Activated gamma-delta T cell treated with Interleukin-2 at 50 U/mL for 16 hours (primary cell): Measurements from ENCODE around the gene TPST2.
A peak's percentile ranks its signal among the peaks of the same experiment; 100 is the strongest.
"Not testable (repeated sequence)": the region's sequence is repeated elsewhere in the genome, so short reads cannot be mapped to it uniquely, and the experiment has no call there.

Experiments
- DNase-seq: peaks from one replicate; pipeline ENCODE4 v3.0.0-alpha.2; 2020

TPST2 gene

DNA sequence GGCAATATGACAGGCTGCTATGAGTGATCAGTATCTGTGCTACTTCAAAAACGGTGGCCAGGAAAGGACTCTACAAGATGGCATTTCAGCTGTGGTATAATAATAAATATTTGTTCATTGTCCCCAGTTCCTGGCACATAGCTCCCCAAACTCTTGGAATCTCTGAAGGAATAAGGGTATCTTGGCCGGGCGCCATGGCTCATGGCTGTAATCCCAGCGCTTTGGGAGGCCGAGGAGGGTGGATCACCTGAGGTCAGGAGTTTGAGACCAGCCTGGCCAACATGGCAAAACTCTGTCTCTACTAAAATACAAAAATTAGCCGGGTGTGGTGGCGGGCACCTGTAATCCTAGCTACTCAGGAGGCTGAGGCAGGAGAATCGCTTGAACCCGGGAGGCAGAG lies 61.4 kb downstream of the TPST2 start:
- not testable (repeated sequence) for DNase-seq

DNA sequence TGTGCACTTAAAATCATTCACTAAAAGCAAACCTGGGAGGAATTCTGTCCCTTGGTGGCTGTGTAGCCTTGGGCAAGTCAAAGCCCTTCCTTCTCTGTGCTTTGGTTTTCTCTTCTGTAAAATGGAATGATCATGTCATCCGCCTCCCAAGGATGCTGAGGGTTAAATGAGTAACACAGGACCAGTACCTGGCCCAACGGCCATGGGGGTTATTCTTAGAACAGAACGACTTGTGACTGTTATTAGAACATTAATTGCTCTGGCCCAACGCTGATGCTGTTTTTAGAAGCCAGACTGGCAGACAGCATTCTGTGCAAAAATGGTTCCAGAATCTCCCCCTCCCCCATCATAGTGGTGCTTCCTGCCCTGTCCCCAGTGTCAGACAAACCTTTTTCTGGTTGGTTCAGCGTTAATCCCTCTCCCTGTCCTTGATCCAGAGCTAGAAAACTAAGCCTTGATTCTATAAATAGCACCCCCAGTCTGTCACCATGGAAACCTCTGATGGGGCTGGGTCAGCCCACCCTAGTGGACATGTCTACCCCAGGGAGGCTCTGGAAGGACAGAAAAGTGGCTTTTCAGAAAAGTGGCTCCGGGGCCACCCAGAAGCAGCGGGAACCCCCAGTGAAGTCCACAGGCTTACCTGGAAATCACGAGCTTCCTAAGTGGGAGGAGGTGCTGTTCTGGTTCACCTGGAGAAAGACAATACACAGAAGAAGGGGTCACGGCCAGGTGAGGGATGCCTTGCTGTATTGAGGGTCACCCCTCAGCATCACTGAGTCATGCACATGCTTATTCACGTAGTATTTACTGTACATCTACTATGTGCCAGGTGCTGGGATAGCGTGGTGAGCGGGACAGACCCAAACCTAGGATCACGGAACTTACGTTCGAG lies 62.1 kb downstream of the TPST2 start:
- DNase-seq, result no peak

GRCh38 chr22:26527167-26527566 lies 62.8 kb downstream of the TPST2 start:
- no peak for DNase-seq

DNA sequence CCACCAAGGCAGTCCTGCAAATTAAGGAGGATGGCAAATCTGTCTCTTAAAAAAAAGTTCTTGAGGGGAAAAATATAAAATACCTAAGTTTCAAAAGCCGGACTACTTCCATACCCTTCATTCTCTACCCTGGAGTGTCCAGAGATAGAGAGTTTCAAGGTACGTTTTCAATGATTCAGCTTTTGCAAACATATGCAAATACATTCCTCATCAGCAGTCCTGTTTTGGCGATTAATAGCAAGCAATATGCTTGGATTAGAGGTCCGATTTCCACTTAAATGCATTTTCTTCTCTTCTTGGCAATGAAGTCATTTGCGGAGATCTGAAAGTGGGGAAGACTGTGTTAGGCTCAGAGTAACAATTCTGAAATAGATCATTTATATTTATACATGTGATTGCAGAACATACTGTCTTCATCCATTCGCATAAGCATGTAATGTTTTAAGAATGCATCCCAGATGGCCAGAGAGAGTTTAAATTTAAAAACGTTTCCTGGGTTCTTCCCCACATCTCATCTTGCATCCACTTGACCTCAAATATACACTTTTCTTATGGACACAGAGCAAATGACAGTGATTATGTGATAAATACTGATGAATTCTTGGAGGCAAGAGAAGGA lies 63.9 kb downstream of the TPST2 start:
- no peak for DNase-seq

- no peak for DNase-seq
These were observed 65.1 kb downstream of the TPST2 start for GRCh38 chr22:26524870-26525269.

- DNase-seq, result no peak
These were observed 67.3 kb downstream of the TPST2 start for GRCh38 chr22:26522592-26522991.

GRCh38 chr22:26522012-26522411 lies 67.9 kb downstream of the TPST2 start:
- DNase-seq, result no peak

DNA sequence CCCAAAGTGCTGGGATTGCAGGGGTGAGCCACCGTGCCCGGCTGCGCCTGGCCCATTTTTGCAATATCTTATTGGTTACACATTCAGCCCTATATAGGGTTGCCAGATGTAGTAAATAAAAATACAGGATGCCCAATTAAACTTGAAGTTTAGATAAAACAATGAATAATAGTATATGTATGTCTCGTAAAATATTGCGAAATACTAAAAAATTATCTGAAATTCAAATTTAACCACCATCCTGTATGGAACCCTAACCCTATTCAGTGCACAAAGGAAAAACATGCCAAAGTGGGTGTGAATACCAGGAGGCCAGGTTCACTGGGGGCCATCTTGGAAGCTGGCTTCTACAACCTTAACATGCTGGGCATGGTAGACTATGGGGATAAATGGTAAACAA lies 72.5 kb downstream of the TPST2 start:
- DNase-seq, result no peak

GRCh38 chr22:26516503-26516902 lies 73.4 kb downstream of the TPST2 start:
- no peak for DNase-seq

DNA sequence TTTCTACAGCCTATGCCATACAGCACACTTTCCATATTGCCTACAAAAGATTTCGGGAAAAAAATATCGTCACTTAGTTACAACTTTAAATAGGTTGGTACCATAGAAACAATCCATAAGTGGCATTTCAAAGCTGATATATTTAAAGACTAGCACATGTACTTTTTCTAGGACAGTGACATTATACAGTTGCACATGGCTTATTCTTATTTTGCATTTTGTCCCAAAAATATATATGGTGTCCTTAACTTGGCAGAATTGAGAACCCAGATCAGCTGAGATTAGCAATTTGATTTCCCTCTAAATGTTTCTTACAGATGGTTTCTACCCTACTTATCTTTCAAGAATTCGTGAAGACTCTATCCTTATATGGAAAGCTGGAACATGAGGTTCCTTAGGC lies 74.0 kb downstream of the TPST2 start:
- DNase-seq, result no peak

- DNase-seq, result no peak
These were observed 75.3 kb downstream of the TPST2 start for GRCh38 chr22:26514419-26515161.

DNA sequence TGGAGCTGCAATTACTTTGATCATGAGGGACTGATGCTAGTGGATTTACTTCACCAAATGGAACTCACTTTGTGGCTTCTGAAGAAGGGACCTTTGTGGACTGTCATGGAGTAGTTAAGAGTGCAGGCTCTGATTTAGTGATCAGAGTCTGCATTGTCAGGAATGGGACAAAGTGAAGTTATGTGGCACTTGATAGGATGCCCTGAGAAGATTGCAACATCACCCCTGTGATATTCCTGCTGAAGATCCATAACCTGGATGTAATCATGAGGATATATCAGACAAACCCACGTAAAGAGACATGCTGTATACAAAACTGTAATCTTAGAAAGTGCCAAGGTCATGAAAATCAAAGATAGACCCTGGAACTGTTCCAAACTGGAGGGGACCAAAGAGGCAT lies 76.1 kb downstream of the TPST2 start:
- no peak for DNase-seq

- peak; percentile 88 for DNase-seq
These were observed 77.7 kb downstream of the TPST2 start, which contains the start of gene TFIP11 for GRCh38 chr22:26512149-26512793. Gene TFIP11 (minus strand): TSS chr22:26512473. CDS start chr22:26510272, 2,201 bp downstream.

DNA sequence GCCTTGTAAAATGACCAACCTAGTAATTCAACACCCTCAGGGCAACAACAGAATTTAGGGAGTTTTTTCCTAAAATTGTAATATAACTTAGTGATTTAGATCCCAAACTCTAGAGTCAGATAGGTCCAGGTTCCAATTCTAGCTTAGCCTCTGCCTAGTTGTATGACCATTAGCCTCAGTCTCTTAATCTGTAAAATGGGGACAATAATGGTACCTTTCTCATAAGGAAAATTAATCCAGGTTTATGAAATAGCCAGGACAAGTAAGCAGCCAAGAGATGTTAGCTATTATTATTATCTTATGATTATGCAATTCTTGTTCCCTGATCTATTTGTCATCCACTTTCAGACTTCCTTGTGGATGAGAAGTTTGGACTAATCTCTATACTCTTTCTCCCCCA lies 81.8 kb downstream of the TPST2 start:
- no peak for DNase-seq

GRCh38 chr22:26503758-26504157 lies 86.2 kb downstream of the TPST2 start:
- no peak for DNase-seq

DNA sequence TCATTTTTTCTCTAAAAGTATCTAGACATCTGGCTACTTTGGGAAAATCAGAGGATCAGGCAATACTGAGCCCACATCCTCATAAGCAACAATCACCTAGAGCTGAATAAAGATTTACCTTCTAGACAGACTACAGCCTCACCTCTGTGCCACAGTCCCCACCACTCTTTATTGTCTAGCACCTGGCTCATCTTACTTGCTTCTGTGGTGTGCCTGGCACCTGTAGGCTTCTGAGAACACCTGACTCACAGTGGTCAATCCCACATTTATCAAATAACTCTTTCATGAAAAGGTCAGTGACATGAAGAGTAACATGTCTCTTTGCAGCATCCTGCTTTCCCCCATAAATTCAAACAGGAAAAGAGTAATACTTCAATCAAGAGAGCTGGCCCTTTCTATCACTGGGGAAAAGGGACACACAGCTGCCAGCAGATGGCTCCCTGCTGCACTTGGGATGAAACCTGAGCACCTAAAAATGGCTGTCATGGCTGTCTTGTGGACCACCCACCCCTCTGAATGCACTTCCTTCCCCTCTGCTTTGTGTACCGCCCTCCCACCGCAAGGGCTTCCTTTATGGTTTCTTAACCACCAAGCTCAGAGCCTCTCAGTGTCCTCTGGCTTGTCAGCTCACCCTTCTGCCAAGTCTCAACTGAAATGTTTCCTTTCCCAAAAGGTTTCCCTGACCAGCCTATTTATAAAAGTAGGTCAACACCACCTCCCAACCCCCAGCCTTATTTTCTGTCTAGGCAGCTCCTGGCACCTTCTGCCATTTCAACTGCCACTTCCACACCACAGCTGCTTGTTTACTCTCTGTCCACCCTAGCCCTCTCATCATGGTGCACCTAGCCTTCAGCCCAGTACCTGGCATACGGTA lies 87.0 kb downstream of the TPST2 start:
- peak; percentile 68 for DNase-seq

- no peak for DNase-seq
These were observed 87.9 kb downstream of the TPST2 start for GRCh38 chr22:26501996-26502395.

GRCh38 chr22:26499188-26499703 lies 90.7 kb downstream of the TPST2 start:
- no peak for DNase-seq

GRCh38 chr22:26496456-26496855 lies 93.5 kb downstream of the TPST2 start:
- DNase-seq, result no peak

GRCh38 chr22:26494506-26494905 lies 95.4 kb downstream of the TPST2 start:
- DNase-seq, result no peak

- DNase-seq, result no peak
These were observed 97.7 kb downstream of the TPST2 start for GRCh38 chr22:26492220-26492619.
